Inferior parietal cortex (tissue), 1 donor: ENCODE measurements around the gene RAB17.

Source experiments
- DNase-seq: peaks from one replicate; pipeline ENCODE4 v3.0.0-alpha.2; 2016; ENCODE audit errors: extremely low spot score

The RAB17 gene

GRCh38 chr2:237564526-237565131, 25.9 kb downstream of the RAB17 start:
- DNase-seq, result no peak

GRCh38 chr2:237563816-237564215, 26.7 kb downstream of the RAB17 start:
- DNase-seq, result no peak

- DNase-seq, result no peak
Observed at GRCh38 chr2:237561221-237561620, 29.3 kb downstream of the RAB17 start.

GRCh38 chr2:237558961-237559641, 31.4 kb downstream of the RAB17 start:
- DNase-seq, result no peak

- DNase-seq, result no peak
Observed at GRCh38 chr2:237557633-237558015, 32.9 kb downstream of the RAB17 start.

GRCh38 chr2:237556773-237557632, 33.5 kb downstream of the RAB17 start:
- no peak for DNase-seq

GRCh38 chr2:237555560-237555959, 35.0 kb downstream of the RAB17 start:
- no peak for DNase-seq

GRCh38 chr2:237553948-237554347, 36.6 kb downstream of the RAB17 start:
- DNase-seq, result no peak

- no peak for DNase-seq
Observed at GRCh38 chr2:237552908-237553307, 37.6 kb downstream of the RAB17 start.

- no peak for DNase-seq
Observed at GRCh38 chr2:237551071-237551574, 39.4 kb downstream of the RAB17 start.

GRCh38 chr2:237549643-237550415, 40.7 kb downstream of the RAB17 start:
- no peak for DNase-seq

- DNase-seq, result no peak
Observed at GRCh38 chr2:237549216-237549615, 41.3 kb downstream of the RAB17 start.

GRCh38 chr2:237547841-237548416, 42.6 kb downstream of the RAB17 start:
- no peak for DNase-seq

- no peak for DNase-seq
Observed at GRCh38 chr2:237546876-237547395, 43.6 kb downstream of the RAB17 start.

GRCh38 chr2:237546040-237546875, 44.3 kb downstream of the RAB17 start:
- DNase-seq, result no peak

GRCh38 chr2:237542001-237542704, 48.4 kb downstream of the RAB17 start:
- no peak for DNase-seq

- no peak for DNase-seq
Observed at GRCh38 chr2:237541243-237541642, 49.3 kb downstream of the RAB17 start.

GRCh38 chr2:237540823-237541222, 49.7 kb downstream of the RAB17 start:
- no peak for DNase-seq

GRCh38 chr2:237540223-237540775, 50.2 kb downstream of the RAB17 start:
- DNase-seq, result no peak
